Skeletal muscle tissue (tissue), 4 donors: ENCODE results near the gene COL8A1. TPM values are rescaled to one million over a fixed set of nuclear protein-coding genes. Genes with fewer than 3 reads are reported as not detected.
A peak's percentile ranks its signal among the peaks of the same experiment; 100 is the strongest.
"Not testable (repeated sequence)": the region's sequence is repeated elsewhere in the genome, so short reads cannot be mapped to it uniquely, and the experiment has no call there.

Experiments
- H3K27ac ChIP-seq: one replicate; pipeline ENCODE4 v1.7.0; 2013; ENCODE audit warnings: mild to moderate bottlenecking, low read depth, low read length, inconsistent platforms
- H3K27me3 ChIP-seq, 3 donors: one replicate each; pipeline ENCODE4 v1.7.0; 2013; ENCODE audit warnings: low read length in 3 of 3; ENCODE audit not compliant: control insufficient read depth in 3 of 3, insufficient read depth in 3 of 3
- H3K36me3 ChIP-seq, 3 donors: one replicate each; pipeline ENCODE4 v1.7.0; 2013; ENCODE audit warnings: low read length in 3 of 3; ENCODE audit not compliant: control insufficient read depth in 3 of 3, insufficient read depth in 3 of 3
- H3K4me1 ChIP-seq, 3 donors: one replicate each; pipeline ENCODE4 v1.7.0; 2013; ENCODE audit warnings: low read length in 3 of 3, mild to moderate bottlenecking in 3 of 3; ENCODE audit not compliant: control insufficient read depth in 3 of 3, insufficient read depth in 3 of 3
- H3K4me3 ChIP-seq, 3 donors: one replicate each; pipeline ENCODE4 v1.7.0; 2013; ENCODE audit warnings: low read length in 3 of 3
- H3K9ac ChIP-seq, 3 donors: one replicate each; pipeline ENCODE4 v1.7.0; 2013; ENCODE audit warnings: low read length in 3 of 3, mild to moderate bottlenecking in 3 of 3, moderate library complexity in 2 of 3, low read depth in 1 of 3
- H3K9me3 ChIP-seq, 3 donors: one replicate each; pipeline ENCODE4 v1.7.0; 2013; ENCODE audit warnings: low read length in 3 of 3; ENCODE audit not compliant: control insufficient read depth in 3 of 3
- total RNA-seq: library from RNA; depleted of rRNA; stranded (reverse); fragments of >200 nt; gene quantifications from one replicate; pipeline ENCODE4 v1.2.3, GENCODE V29; 2014
- donor health status: Osteomylitis.

Gene COL8A1
- total RNA-seq = 1.6 TPM

DNA sequence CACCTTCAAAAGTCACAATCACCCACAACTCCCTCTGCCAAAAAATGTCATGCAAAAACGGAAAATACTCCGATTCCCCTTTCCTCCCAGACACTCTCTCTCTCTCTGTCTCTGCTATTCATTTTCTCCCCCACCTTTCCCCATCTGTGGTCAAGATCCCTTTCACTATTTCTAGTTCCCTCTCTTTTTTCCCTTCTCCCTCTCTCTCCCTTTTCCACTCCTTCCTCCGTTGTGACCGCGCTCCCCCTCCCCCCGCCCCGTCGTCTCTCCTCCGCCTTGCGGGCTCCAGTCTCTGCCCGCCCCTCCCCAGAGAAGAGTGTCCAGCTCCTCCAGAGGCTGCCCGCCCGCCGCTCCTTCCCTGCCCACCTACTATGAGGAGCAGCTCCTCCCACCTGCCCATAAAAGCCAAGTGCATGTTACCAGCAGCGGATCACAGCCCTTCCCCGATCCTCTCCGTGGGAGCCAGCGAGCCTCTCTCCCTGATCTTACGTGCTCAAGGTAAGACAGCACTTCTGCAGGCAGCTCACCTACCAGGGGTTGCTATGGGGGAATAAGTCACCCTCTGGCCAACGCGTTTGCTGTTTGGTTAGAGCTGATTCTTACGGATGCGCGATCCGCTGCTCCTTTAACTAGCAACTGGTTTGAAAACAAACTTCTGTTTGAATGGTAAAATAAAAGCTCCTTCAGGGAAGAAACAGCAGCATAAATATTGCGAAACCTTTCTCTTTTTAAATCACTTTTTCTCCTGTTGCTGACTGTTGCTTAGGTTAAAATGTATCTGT lies at the start of gene COL8A1:
Gene COL8A1, plus strand, starts transcription at position 428 of the 782 bp plus-strand sequence. CDS start 152,089 bp downstream, outside the sequence.
- Histone ChIP-seq H3K27ac (peak within 1 kb of the TSS; percentile 42), H3K4me3 (peak within 1 kb of the TSS; percentile 51 to 76 (median 64)), H3K36me3 (no peaks in the 10 kb centered on the region), H3K4me1 (peaks cover 9 to 14% (median 10%) of the 10 kb centered on the region in 3 donors), H3K9ac (peak within 1 kb of the TSS; percentile 57 to 71 (median 63)), H3K9me3 (no peaks in the 10 kb centered on the region), H3K27me3 (peaks cover 17 to 38% (median 31%) of the 10 kb centered on the region in 3 donors)

- not testable (repeated sequence) for H3K36me3 ChIP-seq, H3K9me3 ChIP-seq, H3K27ac ChIP-seq, H3K27me3 ChIP-seq, H3K4me1 ChIP-seq, H3K4me3 ChIP-seq, H3K9ac ChIP-seq
Observed at GRCh38 chr3:99589168-99589567, 49.2 kb upstream of the COL8A1 start.

DNA sequence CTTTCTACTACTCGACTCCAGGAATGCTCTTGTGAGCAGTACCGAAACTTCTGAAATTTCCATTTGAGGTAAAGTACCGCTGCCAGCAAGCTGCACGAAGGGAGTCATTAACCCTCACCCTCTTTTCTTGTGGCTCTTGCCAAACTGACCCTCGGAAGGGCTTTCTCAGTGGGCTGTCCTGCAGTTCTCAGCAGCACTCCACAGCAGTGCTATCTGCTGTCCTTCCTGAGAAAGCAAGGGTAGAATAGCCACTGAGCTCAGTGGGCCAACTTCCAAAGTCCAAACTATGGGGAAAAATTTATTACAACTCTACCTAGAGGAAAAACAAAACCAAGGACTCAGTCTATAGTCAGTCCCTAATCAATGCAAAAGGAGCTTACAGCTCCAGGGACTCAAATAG lies 38.5 kb upstream of the COL8A1 start:
- Histone ChIP-seq H3K9ac (no peak overlapping the region), H3K27me3 (no peaks in the 10 kb centered on the region), H3K9me3 (no peaks in the 10 kb centered on the region)

GRCh38 chr3:99601515-99601914 lies 36.9 kb upstream of the COL8A1 start:
- Histone ChIP-seq H3K36me3 (no peaks in the 10 kb centered on the region), H3K27ac (no peak overlapping the region), H3K4me3 (no peak overlapping the region), H3K27me3 (no peaks in the 10 kb centered on the region), H3K4me1 (no peaks in the 10 kb centered on the region), H3K9ac (no peak overlapping the region), H3K9me3 (no peaks in the 10 kb centered on the region)

More for the DNA sequence above, 38.5 kb upstream of the COL8A1 start:
- Histone ChIP-seq H3K4me3 (no peak overlapping the region), H3K27ac (no peak overlapping the region), H3K4me1 (no peaks in the 10 kb centered on the region), H3K36me3 (no peaks in the 10 kb centered on the region)

- H3K27ac ChIP-seq = no peak overlapping the region
- no peaks in the 10 kb centered on the region for H3K27me3 ChIP-seq
- no peak overlapping the region for H3K4me3 ChIP-seq
- no peaks in the 10 kb centered on the region for H3K36me3 ChIP-seq
- no peak overlapping the region for H3K9ac ChIP-seq
- H3K4me1 ChIP-seq = no peaks in the 10 kb centered on the region
- H3K9me3 ChIP-seq = no peaks in the 10 kb centered on the region
Observed at GRCh38 chr3:99602183-99602582, 36.2 kb upstream of the COL8A1 start.

DNA sequence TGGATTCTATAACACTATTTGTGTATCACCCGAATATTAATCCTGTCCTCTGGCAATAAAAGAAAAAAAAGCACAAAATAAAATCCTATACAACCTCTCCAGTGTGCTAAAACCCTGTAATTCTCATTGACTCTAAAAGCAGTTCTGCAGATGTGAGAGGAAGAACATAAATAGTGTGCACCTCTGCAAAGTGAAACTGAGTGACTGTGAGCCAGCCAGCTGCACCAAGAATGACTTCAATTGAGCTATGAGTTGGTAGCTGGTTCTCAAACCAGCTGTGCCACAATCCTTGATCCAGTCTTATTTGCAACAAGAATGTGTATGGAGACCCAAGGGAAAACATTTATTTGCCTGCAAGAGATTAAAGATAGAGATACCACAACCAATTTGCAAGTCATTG lies 31.2 kb upstream of the COL8A1 start:
- no peaks in the 10 kb centered on the region for H3K9me3 ChIP-seq
- no peak overlapping the region for H3K4me3 ChIP-seq
- H3K27ac ChIP-seq = no peak overlapping the region
- H3K36me3 ChIP-seq = no peaks in the 10 kb centered on the region
- no peaks in the 10 kb centered on the region for H3K4me1 ChIP-seq
- no peaks in the 10 kb centered on the region for H3K27me3 ChIP-seq
- no peak overlapping the region for H3K9ac ChIP-seq

GRCh38 chr3:99614768-99615167 lies 23.6 kb upstream of the COL8A1 start:
- H3K9ac ChIP-seq = no peak overlapping the region
- no peaks in the 10 kb centered on the region for H3K36me3 ChIP-seq
- no peak overlapping the region for H3K4me3 ChIP-seq
- no peaks in the 10 kb centered on the region for H3K4me1 ChIP-seq
- H3K27me3 ChIP-seq = no peaks in the 10 kb centered on the region
- no peak overlapping the region for H3K27ac ChIP-seq
- H3K9me3 ChIP-seq = no peaks in the 10 kb centered on the region

- Histone ChIP-seq H3K27ac (no peak overlapping the region), H3K4me3 (no peak overlapping the region), H3K9ac (no peak overlapping the region), H3K36me3 (no peaks in the 10 kb centered on the region), H3K9me3 (no peaks in the 10 kb centered on the region), H3K27me3 (no peaks in the 10 kb centered on the region), H3K4me1 (no peaks in the 10 kb centered on the region)
Observed at GRCh38 chr3:99620077-99620767, 18.2 kb upstream of the COL8A1 start.

DNA sequence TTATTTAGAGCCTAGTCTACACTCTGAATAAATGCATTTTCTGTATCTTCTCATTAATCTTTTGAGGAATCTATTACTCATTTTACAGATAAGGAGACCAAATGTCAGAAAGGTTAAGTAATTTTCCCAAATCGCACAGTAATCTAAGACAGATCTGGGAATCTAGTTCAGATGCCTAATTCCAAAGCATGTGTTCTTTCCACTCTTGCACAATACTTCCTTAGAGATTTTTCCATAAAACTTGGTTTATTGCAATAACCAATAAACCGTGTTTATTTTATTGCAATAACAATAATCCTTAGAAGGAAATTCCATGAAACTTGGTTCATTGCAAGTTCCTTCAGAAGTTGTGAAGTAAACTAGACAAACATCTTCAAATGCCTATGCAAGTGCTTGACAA lies 17.4 kb upstream of the COL8A1 start:
- H3K27me3 ChIP-seq = no peaks in the 10 kb centered on the region
- H3K4me3 ChIP-seq = no peak overlapping the region
- H3K4me1 ChIP-seq = no peaks in the 10 kb centered on the region
- no peak overlapping the region for H3K9ac ChIP-seq
- no peaks in the 10 kb centered on the region for H3K36me3 ChIP-seq
- H3K9me3 ChIP-seq = no peaks in the 10 kb centered on the region
- no peak overlapping the region for H3K27ac ChIP-seq

DNA sequence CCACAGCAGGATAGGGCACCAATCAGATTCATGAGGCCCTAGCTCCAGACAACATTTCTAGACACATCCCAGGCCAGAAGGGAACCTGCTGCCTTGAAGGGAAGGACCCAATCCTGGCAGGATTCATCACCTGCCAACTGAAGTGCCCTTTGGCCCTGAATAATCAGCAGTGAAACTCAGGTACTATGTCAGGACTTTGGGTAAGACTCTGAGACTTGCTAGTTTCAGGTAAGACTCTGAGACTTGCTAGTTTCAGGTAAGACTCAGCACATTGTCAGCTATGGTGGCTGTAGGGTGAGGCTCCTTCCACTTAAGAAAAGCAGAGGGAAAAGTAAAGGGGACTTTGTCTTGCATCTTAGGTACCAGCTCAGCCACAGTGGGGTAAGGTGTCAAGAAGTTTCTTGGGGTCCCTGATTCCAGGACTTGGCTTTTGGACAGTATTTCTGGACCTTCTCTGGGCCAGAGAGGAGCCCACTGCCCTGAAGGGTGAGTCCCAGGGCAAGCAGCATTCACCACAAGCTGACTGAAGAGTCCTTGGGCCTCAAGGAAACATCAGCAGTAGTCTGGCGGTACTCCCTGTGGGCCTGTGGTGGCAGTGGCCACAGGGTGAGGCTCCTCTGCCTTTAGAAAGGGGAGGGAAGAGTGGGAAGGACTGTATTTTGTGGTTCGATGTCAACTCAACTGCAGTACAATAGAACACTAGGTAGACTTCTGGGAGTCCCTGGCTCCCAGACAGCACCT lies 13.7 kb upstream of the COL8A1 start:
- H3K4me3 ChIP-seq = no peak overlapping the region
- H3K27ac ChIP-seq = no peak overlapping the region
- no peaks in the 10 kb centered on the region for H3K27me3 ChIP-seq
- H3K9ac ChIP-seq = no peak overlapping the region
- no peaks in the 10 kb centered on the region for H3K4me1 ChIP-seq
- no peaks in the 10 kb centered on the region for H3K36me3 ChIP-seq
- H3K9me3 ChIP-seq = no peaks in the 10 kb centered on the region
